NCI-H526 treated with DMSO at 0.1 percent for 48 hours (cell line): ENCODE results near the gene CNPY1.
A peak's percentile ranks its signal among the peaks of the same experiment; 100 is the strongest.

Experiments used
- DNase-seq: peaks from one replicate; lab custom pipeline; 2025; lab: John Stamatoyannopoulos, UW

CNPY1 gene

DNA sequence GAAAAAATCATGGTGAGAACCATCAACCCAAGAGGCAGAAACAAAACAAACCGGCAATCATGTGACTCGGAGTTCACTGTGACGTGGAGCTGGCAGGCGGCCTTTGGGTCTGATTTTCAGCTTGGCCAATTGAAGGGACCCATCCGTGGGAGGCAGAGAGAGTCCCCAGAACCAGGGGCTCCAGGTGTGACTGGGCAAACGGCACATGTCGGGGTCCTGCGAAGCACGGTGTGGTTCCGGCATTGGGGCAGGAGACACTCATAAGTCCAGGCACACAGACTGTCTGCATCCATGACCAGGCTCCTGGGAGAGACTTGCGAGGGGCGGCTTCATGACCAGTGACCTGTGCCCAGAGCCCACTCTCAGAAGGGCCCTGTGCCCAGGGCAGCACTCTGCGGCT lies 12.6 kb upstream of the CNPY1 start:
- no peak for DNase-seq

DNA sequence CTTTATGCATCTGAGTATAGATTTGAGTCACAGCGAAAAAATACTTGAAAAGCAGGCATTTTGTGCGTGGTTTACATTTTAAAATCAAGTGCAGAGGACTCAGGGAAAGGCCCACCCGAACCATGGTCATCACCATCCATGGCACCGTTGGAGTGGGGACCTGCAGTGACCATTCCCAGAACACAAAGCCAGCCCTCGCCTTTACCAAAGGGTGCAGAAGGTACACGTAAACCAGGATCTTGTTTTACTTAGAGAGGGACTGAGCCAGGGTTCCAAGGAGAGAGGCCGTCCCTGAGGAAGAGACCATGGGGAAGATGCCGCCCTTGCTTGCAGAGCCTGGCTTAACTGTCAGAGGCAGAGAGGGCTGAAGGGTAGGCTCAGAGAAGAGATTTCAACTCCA lies 12.0 kb upstream of the CNPY1 start:
- no peak for DNase-seq

DNA sequence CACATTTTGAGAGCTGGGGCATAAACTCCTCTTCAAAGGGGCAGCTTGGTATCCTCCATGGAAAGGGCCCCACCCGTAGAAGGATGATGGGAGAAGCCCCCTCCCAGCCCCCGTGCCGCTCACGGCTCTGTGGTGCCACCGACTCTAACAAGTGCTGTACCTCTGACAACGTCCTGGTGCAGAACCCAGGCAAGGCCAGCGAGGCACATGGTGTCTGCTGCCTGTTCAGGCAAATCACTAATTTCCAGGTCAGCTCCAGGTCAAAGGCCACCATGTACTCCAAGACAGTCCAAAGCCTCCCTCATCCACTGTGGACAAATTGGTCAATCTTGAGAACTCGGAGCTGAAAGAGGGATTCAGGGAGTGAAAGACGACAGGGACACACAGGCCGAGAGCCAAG lies 11.4 kb upstream of the CNPY1 start:
- DNase-seq = no peak

- DNase-seq = no peak
These were observed 10.4 kb upstream of the CNPY1 start for GRCh38 chr7:155556763-155557162.

DNA sequence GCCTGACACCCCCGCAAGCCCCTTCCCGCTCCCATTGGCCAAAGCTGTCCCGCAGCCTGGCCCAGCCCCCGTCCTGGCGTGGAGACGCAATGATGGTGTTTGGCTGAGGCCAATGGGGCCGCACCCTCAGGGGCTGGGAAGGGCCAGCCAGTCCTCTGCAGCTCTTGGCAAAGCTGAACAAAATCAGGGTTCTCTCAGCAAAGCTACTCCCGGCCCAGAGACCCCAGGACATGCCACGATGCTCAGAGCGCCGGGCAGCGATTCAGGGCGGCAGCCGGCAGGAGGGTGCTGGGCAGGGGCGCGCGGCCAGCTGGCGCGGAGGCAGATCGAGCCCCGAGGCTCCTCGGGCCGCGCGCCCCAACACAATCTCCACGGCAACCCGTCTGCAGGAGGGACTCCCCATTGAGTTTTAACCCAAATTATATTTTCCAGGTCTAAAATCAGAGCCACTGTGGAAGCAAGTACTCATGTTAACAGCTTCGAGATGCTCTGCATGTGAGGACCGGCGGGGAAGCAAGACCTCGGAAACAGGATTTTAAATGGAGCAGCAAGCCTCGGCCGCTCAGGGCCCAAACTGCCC lies 8.8 kb upstream of the CNPY1 start:
- no peak for DNase-seq

DNA sequence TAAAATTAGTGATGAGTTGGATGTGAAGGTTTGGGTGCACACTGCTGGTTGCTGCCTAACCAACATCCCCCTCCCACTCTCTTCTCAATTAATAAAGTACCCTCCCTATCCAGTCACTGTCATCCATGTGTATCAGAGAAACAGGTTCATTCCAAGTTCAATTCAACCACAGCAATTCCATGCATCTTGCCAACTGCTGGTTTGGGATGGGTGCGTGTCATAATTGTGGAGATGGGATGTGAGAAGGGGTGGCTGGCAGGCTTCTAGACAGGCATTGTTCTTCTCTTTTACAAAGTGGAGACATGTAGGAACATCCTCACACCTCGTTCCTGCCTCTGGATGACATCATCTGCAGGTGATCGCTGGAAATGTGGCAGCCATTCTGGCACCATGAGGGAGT lies 7.5 kb upstream of the CNPY1 start:
- no peak for DNase-seq

GRCh38 chr7:155551785-155552611 lies 5.6 kb upstream of the CNPY1 start:
- no peak for DNase-seq

- no peak for DNase-seq
These were observed 4.6 kb upstream of the CNPY1 start for GRCh38 chr7:155550916-155551315.

- no peak for DNase-seq
These were observed 2.9 kb upstream of the CNPY1 start for GRCh38 chr7:155549226-155549625.

DNA sequence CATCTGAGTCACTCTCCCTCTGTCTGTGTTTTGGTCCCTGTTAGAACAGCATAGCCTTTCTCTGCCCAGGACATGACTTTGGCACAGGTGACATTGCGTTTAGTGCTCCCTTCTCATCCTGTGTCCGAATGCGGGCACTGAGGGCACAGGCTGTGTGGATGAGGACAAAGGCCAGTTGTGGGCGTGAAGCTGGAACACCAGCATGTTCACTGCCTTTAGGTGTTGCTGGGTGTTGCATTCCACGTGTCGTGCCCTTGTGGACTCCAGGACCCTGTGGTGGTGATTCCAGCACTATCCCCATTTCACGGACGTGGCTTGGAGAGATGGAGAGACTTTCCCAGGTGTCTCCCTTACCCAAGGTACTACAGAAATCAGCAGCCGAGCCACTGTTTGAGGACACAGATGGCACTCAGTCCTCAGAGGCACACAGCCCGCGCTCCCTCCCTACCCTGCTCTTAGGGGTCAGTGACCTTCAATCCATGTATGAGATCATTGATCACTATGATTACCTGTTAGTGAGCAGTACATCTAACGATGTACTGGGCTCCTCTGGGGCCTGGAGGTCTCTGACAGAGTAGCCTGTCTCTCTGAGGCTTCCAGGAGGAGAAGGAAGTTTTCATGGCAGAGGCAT lies 917 bp upstream of the CNPY1 start:
- no peak for DNase-seq

GRCh38 chr7:155545348-155545747 lies 1.0 kb downstream of the CNPY1 start:
- no peak for DNase-seq

- DNase-seq = no peak
These were observed 1.9 kb downstream of the CNPY1 start for GRCh38 chr7:155544485-155544884.

DNA sequence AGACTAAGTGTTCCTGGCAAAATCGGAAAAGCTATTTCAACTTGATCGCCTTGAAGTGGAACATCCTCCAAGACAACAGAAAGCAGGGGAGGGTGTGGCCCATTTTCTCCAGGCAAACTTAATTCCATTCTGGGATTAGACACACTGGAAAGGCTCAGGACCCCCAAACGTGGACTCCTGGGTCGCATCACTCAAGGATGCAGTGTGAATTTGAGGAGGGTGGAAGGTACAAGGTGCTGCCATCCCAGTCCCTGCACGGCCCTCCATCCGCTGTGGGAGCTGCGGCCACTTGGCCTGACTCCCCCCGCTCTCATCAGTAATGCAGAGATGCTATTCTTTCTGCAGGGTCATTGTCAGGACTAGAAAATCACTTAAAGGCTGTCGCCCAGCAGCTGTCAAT lies 2.4 kb downstream of the CNPY1 start:
- no peak for DNase-seq

DNA sequence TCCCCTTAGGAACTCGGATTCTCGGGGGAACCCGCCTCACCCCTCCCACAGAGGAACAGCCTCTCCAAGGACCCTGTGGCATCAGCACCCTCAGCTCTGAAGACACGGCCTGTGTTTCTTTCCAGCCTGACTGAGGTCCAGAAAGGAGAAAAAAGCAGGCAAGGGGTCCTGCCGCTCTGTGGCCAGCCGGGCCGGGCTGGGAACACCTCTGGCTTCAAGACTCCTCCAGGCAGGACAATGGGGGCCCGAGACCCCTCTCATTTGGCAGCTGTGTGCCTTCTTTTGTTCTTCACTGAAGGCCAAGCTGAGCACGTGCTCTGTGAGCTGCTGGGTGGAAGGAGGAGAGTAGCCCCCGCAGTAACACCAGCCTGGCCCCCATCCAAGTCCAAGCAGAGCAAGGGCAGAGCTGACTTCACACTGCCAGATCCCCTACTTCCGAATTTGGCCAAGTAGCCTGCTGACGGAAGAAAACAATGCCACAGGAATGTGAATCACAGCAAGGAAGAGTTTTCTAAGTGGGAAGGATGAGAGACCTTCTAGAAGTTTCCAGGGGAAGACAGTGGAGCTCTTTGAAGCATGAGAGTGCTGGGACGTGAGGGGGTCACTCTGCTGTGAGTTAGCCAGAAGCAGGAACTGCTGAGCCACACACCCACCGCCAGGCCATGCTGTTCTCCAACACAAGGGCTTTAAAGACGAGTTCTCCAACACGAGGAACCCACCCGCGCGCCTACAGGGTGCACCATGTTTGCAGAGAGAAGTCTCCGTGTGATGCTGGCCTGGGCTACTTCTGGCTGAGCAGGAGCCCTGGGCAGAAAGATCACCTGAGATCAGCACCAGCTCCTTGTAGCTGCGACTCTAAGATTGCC lies 3.1 kb downstream of the CNPY1 start:
- no peak for DNase-seq

DNA sequence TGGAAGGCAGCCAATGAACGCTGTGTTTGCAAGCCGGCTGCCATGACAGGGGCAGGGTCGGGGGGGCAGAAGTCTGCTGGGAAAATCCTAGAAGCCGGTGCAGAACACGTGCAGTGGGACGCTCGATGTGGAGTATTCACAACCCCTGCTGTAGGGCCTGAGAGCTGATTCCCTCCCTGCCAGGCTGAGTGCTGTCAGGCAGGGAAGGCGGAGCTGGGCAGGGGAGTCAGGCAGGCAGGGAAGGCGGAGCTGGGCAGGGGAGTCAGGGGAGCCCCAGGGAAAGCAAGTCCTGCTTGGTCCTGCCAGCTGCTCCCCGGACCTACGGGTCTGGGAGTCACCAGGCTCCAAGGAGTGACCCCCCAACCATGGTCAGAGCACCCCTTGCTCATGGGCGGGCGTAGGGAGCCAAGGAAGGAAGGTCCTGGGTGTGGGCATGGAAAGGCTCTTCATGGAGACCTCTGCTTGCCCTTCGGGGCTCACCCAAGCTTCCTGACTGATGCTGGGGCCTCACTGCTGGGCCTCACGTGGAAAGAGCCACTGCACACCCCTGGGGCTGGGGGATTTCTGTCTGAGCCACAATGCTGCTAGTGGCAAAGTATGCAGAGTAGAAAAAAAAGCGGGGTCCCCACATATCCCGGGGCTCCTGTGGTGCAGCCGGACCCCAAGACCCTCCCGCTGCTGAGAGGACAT lies 4.2 kb downstream of the CNPY1 start:
- DNase-seq = no peak

DNA sequence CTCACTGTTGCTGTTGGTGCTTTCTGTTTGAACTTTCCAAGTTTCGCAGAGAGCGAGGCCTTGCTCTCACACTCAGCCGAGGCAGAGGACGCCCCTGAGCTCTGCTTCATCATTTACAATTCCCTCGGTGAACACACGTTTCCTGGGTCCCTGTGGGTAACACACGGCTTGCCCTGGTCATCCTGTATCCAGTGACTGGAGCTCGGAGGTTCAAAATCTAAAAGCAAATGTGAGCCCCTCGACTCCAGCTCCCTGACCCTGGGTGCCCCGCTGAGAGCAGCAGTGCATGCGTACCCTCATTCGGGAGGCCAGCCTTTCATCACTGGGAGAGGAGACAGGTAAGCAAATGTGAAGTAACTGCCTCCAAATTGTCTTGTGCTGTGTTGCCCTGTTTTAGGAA lies 5.8 kb downstream of the CNPY1 start:
- DNase-seq = no peak

GRCh38 chr7:155538293-155538692 lies 8.1 kb downstream of the CNPY1 start:
- no peak for DNase-seq

- peak; percentile 59 for DNase-seq
These were observed 9.9 kb downstream of the CNPY1 start for GRCh38 chr7:155536451-155536850.

DNA sequence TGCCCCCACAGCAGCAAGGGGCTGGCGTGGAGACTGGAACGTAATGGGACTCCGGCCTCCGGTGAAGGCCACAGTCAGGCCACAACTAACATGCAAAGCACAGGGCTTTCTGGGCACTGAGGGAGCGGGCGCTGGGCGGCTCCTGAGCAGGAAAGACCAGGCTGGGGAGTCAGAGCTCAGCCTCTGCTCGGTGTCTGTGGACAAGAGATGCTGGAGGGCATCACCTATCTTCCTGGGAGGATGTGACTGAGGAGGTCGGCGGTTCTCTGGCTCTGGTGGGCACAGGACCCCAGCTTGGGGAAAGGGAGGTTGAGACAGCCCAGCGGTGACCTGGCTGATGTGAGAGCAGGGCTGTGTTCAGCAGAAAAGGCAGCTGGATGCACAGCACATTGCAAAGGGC lies 11.7 kb downstream of the CNPY1 start:
- no peak for DNase-seq

DNA sequence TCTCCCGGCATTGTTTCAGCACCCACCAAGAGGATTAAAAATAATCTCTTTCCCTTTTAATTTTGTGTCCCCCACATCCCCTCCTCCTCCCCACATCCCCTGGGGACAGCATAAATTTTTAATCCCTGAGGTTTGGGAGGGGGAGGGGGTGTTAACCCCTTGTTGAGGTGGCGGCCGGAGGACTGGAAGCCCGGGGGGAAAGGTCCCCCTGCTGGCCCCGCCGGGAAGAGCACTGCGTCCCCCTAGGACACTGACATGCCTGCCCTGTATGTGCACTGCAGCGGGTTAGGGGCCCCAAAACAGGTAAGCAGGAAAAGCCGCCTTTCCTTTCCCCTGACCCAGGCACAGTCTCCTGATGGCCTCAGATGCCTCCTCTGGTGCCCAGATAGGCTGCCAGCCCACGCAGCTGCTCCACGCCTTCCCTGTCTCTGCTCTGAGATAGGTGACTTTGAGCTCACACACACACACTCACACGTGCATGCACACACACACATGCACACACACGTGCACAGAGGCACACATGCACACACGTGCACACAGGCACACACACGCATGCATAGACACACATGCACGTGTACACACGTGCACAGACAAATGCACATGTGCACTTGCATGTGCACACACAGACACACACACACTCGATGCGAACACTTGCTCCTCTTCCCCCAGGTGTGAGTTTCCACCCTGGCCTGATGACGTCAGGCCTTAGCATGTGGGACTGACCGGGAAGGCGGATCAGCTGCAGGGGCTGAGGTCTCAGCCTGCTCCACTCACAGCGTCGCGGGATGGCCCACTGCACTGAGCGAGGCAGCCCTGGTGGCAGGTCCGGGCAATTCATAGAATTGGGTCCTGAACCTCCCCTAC lies 12.3 kb downstream of the CNPY1 start:
- DNase-seq = peak; percentile 51
